Effector memory CD8-positive, alpha-beta T cell (primary cell): ENCODE results near the gene REC114.
"Not testable (repeated sequence)": the region's sequence is repeated elsewhere in the genome, so short reads cannot be mapped to it uniquely, and the experiment has no call there.

ENCODE experiments used
- ATAC-seq: fragments of 150-1000 bp; cut with Tn5 transposase; replicated peaks from 2 replicates; pipeline ENCODE4 v1.10.0; 2021; ENCODE audit warnings: mild to moderate bottlenecking, moderate library complexity
- DNase-seq, 3 experiments: peaks; one replicate each; pipeline ENCODE4 v3.0.0; 2021
- H3K27ac Mint-ChIP-seq, 2 donors: one replicate each; pipeline ENCODE4 v1.8.0; 2022; ENCODE audit warnings: mild to moderate bottlenecking in 2 of 2, mixed read lengths in 2 of 2, moderate library complexity in 2 of 2
- H3K27me3 Mint-ChIP-seq, 2 donors: one replicate each; pipeline ENCODE4 v1.8.0; 2022; ENCODE audit warnings: mixed read lengths in 2 of 2
- H3K36me3 Mint-ChIP-seq: one replicate; pipeline ENCODE4 v1.8.0; 2022; ENCODE audit warnings: mild to moderate bottlenecking, moderate library complexity, mixed read lengths; ENCODE audit not compliant: insufficient read depth
- H3K4me1 Mint-ChIP-seq, 2 donors: one replicate each; pipeline ENCODE4 v1.8.0; 2022; ENCODE audit warnings: low read depth in 2 of 2, mixed read lengths in 2 of 2
- H3K4me3 Mint-ChIP-seq, 2 donors: one replicate each; pipeline ENCODE4 v1.8.0; 2022; ENCODE audit warnings: mild to moderate bottlenecking in 2 of 2, mixed read lengths in 2 of 2, moderate library complexity in 2 of 2
- H3K9me3 Mint-ChIP-seq, 2 donors: one replicate each; pipeline ENCODE4 v1.8.0; 2022; ENCODE audit warnings: mixed read lengths in 2 of 2

REC114 gene

GRCh38 chr15:73518180-73518862 is 75.4 kb downstream of the REC114 start:
- ATAC-seq (no peak), DNase-seq (no peak)
- Mint-ChIP-seq H3K27me3 (no peaks in the 10 kb centered on the region), H3K36me3 (no peaks in the 10 kb centered on the region), H3K27ac (peak overlapping the region; percentile 36 to 92), H3K9me3 (no peaks in the 10 kb centered on the region), H3K4me3 (peak overlapping the region; percentile 17 to 57), H3K4me1 (peaks cover 17 to 43% of the 10 kb centered on the region in 2 donors)

- H3K4me1 Mint-ChIP-seq: peaks cover 17 to 43% of the 10 kb centered on the region in 2 donors
- H3K27ac Mint-ChIP-seq: peak overlapping the region; percentile 36 to 92
- H3K36me3 Mint-ChIP-seq: no peaks in the 10 kb centered on the region
- H3K27me3 Mint-ChIP-seq: no peaks in the 10 kb centered on the region
- H3K4me3 Mint-ChIP-seq: peak overlapping the region; percentile 17 to 54
- peak; percentile 80 for ATAC-seq
- no peaks in the 10 kb centered on the region for H3K9me3 Mint-ChIP-seq
- no peak for DNase-seq
These were observed 76.1 kb downstream of the REC114 start for GRCh38 chr15:73518876-73519733.

DNA sequence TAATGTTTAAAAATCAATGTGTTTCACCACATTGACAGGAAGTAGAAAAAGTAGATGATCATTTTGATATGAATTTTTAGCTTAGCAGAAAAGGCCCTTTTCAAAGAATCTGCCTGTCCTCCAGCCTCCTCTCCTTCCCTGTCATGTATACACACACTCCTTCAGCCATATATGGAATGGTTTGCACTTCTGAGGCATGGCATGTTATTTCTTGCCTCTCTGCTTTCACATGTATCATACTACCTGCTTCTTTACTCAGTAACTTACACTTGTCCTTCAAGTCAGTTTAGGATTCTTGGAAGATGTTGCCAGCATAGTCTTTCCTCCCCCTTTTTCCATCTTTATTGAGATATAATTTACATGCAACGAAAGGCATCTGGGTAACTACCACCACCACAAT is 79.0 kb downstream of the REC114 start:
- Mint-ChIP-seq H3K27me3 (no peaks in the 10 kb centered on the region), H3K4me3 (no peak overlapping the region), H3K4me1 (peaks cover 12 to 40% of the 10 kb centered on the region in 2 donors), H3K9me3 (no peaks in the 10 kb centered on the region), H3K36me3 (no peaks in the 10 kb centered on the region), H3K27ac (no peak overlapping the region)
- DNase-seq: no peak
- ATAC-seq: no peak

DNA sequence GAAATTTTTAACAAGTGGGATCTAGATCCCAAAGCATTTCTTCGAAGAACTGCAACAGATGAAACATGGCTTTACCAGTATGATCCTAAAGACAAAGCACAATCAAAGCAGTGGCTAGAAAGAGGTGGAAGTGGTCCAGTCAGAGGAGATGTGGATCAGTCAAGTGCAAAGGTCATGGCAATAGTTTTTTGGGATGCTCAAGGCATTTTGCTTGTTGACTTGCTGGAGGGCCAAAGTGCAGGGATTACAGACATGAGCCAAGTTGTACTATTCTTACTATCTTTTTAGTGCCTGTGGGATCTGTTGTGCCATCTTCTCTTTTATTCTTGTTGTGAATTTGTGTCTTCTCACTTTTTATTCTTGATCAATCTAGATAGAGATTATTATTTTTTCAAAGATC is 82.0 kb downstream of the REC114 start:
- Mint-ChIP-seq H3K27ac (no peak overlapping the region), H3K4me3 (no peak overlapping the region), H3K4me1 (peaks cover 5 to 20% of the 10 kb centered on the region in 2 donors), H3K36me3 (no peaks in the 10 kb centered on the region), H3K9me3 (no peaks in the 10 kb centered on the region), H3K27me3 (no peaks in the 10 kb centered on the region)
- no peak for ATAC-seq
- no peak for DNase-seq

- Mint-ChIP-seq H3K36me3 (no peaks in the 10 kb centered on the region), H3K27ac (no peak overlapping the region), H3K9me3 (no peaks in the 10 kb centered on the region), H3K27me3 (peaks cover 0 to 8% of the 10 kb centered on the region in 2 donors), H3K4me1 (peaks cover 0 to 5% of the 10 kb centered on the region in 2 donors), H3K4me3 (no peak overlapping the region)
- ATAC-seq (no peak), DNase-seq (no peak)
These were observed 84.6 kb downstream of the REC114 start for GRCh38 chr15:73527598-73527997.

DNA sequence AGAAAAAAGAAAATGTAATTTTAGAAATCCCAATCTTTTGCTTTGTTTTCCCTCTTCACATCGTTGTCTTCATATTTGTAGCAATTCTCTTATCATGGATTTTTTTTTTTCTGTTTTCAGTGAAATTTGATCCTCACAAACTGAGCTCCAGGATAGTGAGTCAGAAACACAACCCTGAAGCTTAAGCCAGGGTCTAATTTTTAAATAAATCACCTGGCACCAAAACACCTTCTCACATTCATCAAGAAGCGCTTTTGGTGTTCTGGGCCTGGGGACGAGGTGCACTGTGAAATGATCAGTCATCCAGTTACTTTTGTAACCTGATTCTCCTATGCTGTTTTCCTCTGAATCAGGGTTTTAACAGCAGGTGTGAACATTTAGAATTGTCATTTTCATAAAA is 87.7 kb downstream of the REC114 start:
- ATAC-seq: no peak
- Mint-ChIP-seq H3K4me3 (no peak overlapping the region), H3K27me3 (peaks cover 0 to 8% of the 10 kb centered on the region in 2 donors), H3K27ac (no peak overlapping the region), H3K9me3 (no peaks in the 10 kb centered on the region), H3K4me1 (peaks cover 0 to 5% of the 10 kb centered on the region in 2 donors), H3K36me3 (no peaks in the 10 kb centered on the region)
- DNase-seq: no peak

DNA sequence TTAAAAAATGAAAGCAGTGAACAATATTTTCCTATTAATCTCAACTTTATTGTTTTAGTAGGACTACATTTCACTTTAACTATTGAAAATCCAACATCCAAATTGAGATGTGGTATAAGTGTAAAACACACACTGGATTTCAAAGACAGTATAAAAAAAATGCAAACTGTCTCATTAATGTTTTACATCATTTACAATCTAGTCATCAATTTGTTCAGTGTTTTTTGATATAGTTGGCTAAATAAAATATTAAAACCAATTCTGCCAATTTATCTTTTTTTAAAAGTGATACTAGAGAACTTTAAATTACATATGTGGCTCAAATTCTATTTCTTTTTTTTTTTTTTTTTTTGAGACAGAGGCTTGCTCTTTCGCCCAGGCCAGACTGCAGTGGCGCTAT is 95.2 kb downstream of the REC114 start:
- no peak overlapping the region for H3K27ac Mint-ChIP-seq
- no peaks in the 10 kb centered on the region for H3K4me1 Mint-ChIP-seq
- no peak overlapping the region for H3K4me3 Mint-ChIP-seq
- H3K27me3 Mint-ChIP-seq: no peaks in the 10 kb centered on the region
- H3K9me3 Mint-ChIP-seq: no peaks in the 10 kb centered on the region
- ATAC-seq: no peak
- H3K36me3 Mint-ChIP-seq: no peaks in the 10 kb centered on the region
- no peak for DNase-seq

- Mint-ChIP-seq H3K27ac (no peak overlapping the region), H3K36me3 (no peaks in the 10 kb centered on the region), H3K27me3 (no peaks in the 10 kb centered on the region), H3K4me1 (no peaks in the 10 kb centered on the region), H3K9me3 (no peaks in the 10 kb centered on the region), H3K4me3 (no peak overlapping the region)
- DNase-seq (no peak), ATAC-seq (no peak)
These were observed 95.7 kb downstream of the REC114 start for GRCh38 chr15:73538563-73539211.

- ATAC-seq: no peak
- H3K36me3 Mint-ChIP-seq: no peaks in the 10 kb centered on the region
- no peaks in the 10 kb centered on the region for H3K4me1 Mint-ChIP-seq
- H3K4me3 Mint-ChIP-seq: no peak overlapping the region
- no peak overlapping the region for H3K27ac Mint-ChIP-seq
- DNase-seq: no peak
- H3K9me3 Mint-ChIP-seq: no peaks in the 10 kb centered on the region
- no peaks in the 10 kb centered on the region for H3K27me3 Mint-ChIP-seq
These were observed 96.5 kb downstream of the REC114 start for GRCh38 chr15:73539212-73540128.

GRCh38 chr15:73540161-73540560 is 97.2 kb downstream of the REC114 start:
- DNase-seq (no peak), ATAC-seq (no peak)
- Mint-ChIP-seq H3K36me3 (no peaks in the 10 kb centered on the region), H3K27ac (no peak overlapping the region), H3K4me1 (no peaks in the 10 kb centered on the region), H3K27me3 (no peaks in the 10 kb centered on the region), H3K9me3 (no peaks in the 10 kb centered on the region), H3K4me3 (no peak overlapping the region)

DNA sequence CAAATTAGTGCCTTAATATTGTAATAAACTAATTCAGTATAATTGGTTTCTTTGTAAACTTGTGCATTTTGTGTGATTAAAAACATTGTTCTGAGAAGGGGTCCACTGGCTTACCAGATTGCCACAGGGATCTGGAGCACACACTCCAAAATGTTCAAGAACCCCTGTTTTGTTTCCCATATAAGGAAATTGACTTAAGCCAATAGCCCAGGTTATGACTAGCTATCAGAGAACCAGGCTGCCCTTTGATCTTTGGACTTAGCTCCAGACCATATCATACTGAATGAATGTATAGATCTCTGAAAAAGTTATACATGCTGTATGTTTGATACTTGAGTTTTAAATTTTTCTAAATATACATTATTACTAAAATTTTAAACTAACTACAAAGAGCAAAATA is 98.5 kb downstream of the REC114 start:
- H3K4me1 Mint-ChIP-seq: no peaks in the 10 kb centered on the region
- no peak for ATAC-seq
- H3K36me3 Mint-ChIP-seq: no peaks in the 10 kb centered on the region
- H3K4me3 Mint-ChIP-seq: no peak overlapping the region
- no peak for DNase-seq
- no peaks in the 10 kb centered on the region for H3K9me3 Mint-ChIP-seq
- H3K27ac Mint-ChIP-seq: no peak overlapping the region
- H3K27me3 Mint-ChIP-seq: no peaks in the 10 kb centered on the region

DNA sequence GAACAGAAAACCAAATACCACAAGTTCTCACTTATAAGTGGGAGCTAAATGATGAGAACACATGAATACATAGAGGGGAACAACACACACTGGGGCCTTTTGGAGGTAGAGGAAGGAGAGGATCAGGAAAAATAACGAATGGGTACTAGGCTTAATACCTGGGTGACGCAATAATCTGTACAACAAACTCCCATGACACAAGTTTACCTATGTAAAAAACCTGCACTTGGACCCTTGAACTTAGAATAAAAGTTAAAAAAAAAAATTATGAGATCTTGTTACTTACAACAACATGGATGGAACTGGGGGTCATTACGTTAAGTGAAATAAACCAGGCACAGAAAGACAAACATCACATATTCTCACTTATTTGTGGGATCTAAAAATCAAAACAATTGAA is 106.0 kb downstream of the REC114 start:
- H3K36me3 Mint-ChIP-seq, DNase-seq, H3K4me3 Mint-ChIP-seq: not testable (repeated sequence)

GRCh38 chr15:73550190-73550589 is 107.2 kb downstream of the REC114 start:
- Mint-ChIP-seq H3K36me3 (no peaks in the 10 kb centered on the region), H3K4me1 (no peaks in the 10 kb centered on the region), H3K9me3 (no peaks in the 10 kb centered on the region), H3K27me3 (no peaks in the 10 kb centered on the region), H3K27ac (no peak overlapping the region), H3K4me3 (no peak overlapping the region)
- no peak for DNase-seq
- ATAC-seq: no peak

More for the DNA sequence above, 106.0 kb downstream of the REC114 start:
- H3K27me3 Mint-ChIP-seq, H3K9me3 Mint-ChIP-seq, H3K27ac Mint-ChIP-seq, H3K4me1 Mint-ChIP-seq, ATAC-seq: not testable (repeated sequence)
